ENCODE data around the gene VSIR.

GRCh38 chr10:71743866-71744265, 29.5 kb downstream of the VSIR start:
- TF ChIP-seq POLR2A (IDR thresholded peaks at IDR 0.05) (no peak), POLR2AphosphoS5 (IDR thresholded peaks at IDR 0.05) (no peak), CTCF (IDR thresholded peaks at IDR 0.05 in 8 of 11, conservative IDR thresholded peaks at IDR 0.05 in 3 of 11) (no peak)
